HEK293 (cell line): Measurements from ENCODE around the gene QRSL1.

ENCODE experiments used
- CTCF ChIP-seq: fragments of 450-650 bp; formaldehyde crosslinking; IDR thresholded peaks from 2 replicates; pipeline ENCODE4 v1.5.1; 2016; ENCODE audit warnings: missing biosample characterization, missing genetic modification characterization
- SP2 ChIP-seq: fragments of 450-650 bp; formaldehyde crosslinking; IDR thresholded peaks from 2 replicates; pipeline ENCODE4 v1.5.1; 2016; ENCODE audit warnings: missing biosample characterization, missing genetic modification characterization
- ZBTB21 ChIP-seq: fragments of 450-650 bp; formaldehyde crosslinking; IDR thresholded peaks from 2 replicates; pipeline ENCODE4 v1.5.1; 2017; ENCODE audit warnings: missing biosample characterization, missing genetic modification characterization
- ZBTB26 ChIP-seq: fragments of 450-650 bp; formaldehyde crosslinking; optimal IDR thresholded peaks from 2 replicates; pipeline ENCODE3; 2016; ENCODE audit warnings: missing biosample characterization, mild to moderate bottlenecking, missing genetic modification characterization
- ZBTB8A ChIP-seq: fragments of 450-650 bp; formaldehyde crosslinking; IDR thresholded peaks from 2 replicates; pipeline ENCODE4 v1.5.1; 2016; ENCODE audit warnings: missing biosample characterization, missing genetic modification characterization
- ZNF221 ChIP-seq: fragments of 450-650 bp; formaldehyde crosslinking; IDR thresholded peaks from 2 replicates; pipeline ENCODE4 v1.5.1; 2017; ENCODE audit warnings: missing biosample characterization, missing genetic modification characterization, borderline replicate concordance
- ZNF274 ChIP-seq, 2 experiments: fragments of 200-500 bp in 1 of 2; fragments of 450-650 bp in 1 of 2; sonication (Bioruptor generic) in 1 of 2; formaldehyde crosslinking in 1 of 2; IDR thresholded peaks; 2 replicates each; pipeline versions ENCODE4 v1.5.1 to v1.6.1; 2014 to 2016; ENCODE audit warnings: borderline replicate concordance in 1 of 2, inconsistent platforms in 1 of 2, low read length in 1 of 2, missing biosample characterization in 1 of 2, missing genetic modification characterization in 1 of 2
- ZNF362 ChIP-seq: fragments of 450-650 bp; formaldehyde crosslinking; IDR thresholded peaks from 2 replicates; pipeline ENCODE4 v1.5.1; 2016; ENCODE audit warnings: missing biosample characterization, missing genetic modification characterization

GRCh38 chr6:106658469-106658868, 29.1 kb downstream of the QRSL1 start:
- TF ChIP-seq ZNF221 (tag by site-specific recombination), result no peak
- TF ChIP-seq SP2 (tag by site-specific recombination), result no peak
- TF ChIP-seq CTCF (tag by site-specific recombination), result no peak
- TF ChIP-seq ZNF274 (IDR thresholded peaks at IDR 0.05; ENCODE audit: low read length), result no peak
- no peak for TF ChIP-seq ZNF274 (tag by site-specific recombination; IDR thresholded peaks at IDR 0.05; ENCODE audit: borderline replicate concordance)
- TF ChIP-seq ZBTB8A, result no peak
- TF ChIP-seq ZBTB21 (tag by site-specific recombination), result no peak
- TF ChIP-seq ZNF362, result no peak
- no peak for TF ChIP-seq ZBTB26 (tag by site-specific recombination)
